Measurements from ENCODE around the gene ZNF280B.

GRCh38 chr22:22469527-22469926, 39.0 kb downstream of the ZNF280B start:
- TF ChIP-seq CTCF (IDR thresholded peaks at IDR 0.05) = no peak
- TF ChIP-seq POLR2A (IDR thresholded peaks at IDR 0.05) = no peak

Measured in adrenal gland (tissue), 5 donors.